HEK293T (cell line): ENCODE measurements around the gene SLC37A2.

Experiments
- CTCF ChIA-PET: fragments of 350-600 bp; formaldehyde crosslinking; extraction: SDS; loops from one replicate; lab custom pipeline; 2021; ENCODE audit warnings: antibody characterized with exemption, inconsistent platforms; lab: Yijun Ruan, JAX
- POLR2A ChIA-PET: fragments of 350-600 bp; formaldehyde crosslinking; extraction: SDS; loops from one replicate; lab custom pipeline; 2020; ENCODE audit warnings: antibody characterized with exemption, inconsistent platforms; lab: Yijun Ruan, JAX
- DNase-seq: peaks from one replicate; pipeline ENCODE4 v3.0.0; 2012; ENCODE audit warnings: mixed read lengths; ENCODE audit errors: extremely low spot score
- ARNT ChIP-seq: fragments of 450-650 bp; IDR thresholded peaks from 2 replicates; pipeline ENCODE4 v1.6.1; 2017; ENCODE audit warnings: mild to moderate bottlenecking
- BHLHE40 ChIP-seq: fragments of 450-650 bp; IDR thresholded peaks from 2 replicates; pipeline ENCODE4 v1.6.1; 2016; ENCODE audit warnings: mild to moderate bottlenecking, moderate library complexity, borderline replicate concordance
- CTBP1 ChIP-seq: fragments of 450-650 bp; IDR thresholded peaks from 2 replicates; pipeline ENCODE4 v1.6.1; 2016; ENCODE audit warnings: borderline replicate concordance
- ELF4 ChIP-seq: fragments of 450-650 bp; IDR thresholded peaks from 2 replicates; pipeline ENCODE4 v1.6.1; 2017; ENCODE audit warnings: antibody characterized with exemption
- FOXA1 ChIP-seq: fragments of 450-650 bp; IDR thresholded peaks from 2 replicates; pipeline ENCODE4 v1.6.1; 2016; ENCODE audit warnings: mild to moderate bottlenecking
- FOXK2 ChIP-seq: fragments of 450-650 bp; IDR thresholded peaks from 2 replicates; pipeline ENCODE4 v1.6.1; 2016; ENCODE audit warnings: mild to moderate bottlenecking
- FOXM1 ChIP-seq: fragments of 450-650 bp; IDR thresholded peaks from 2 replicates; pipeline ENCODE4 v1.6.1; 2017; ENCODE audit warnings: mild to moderate bottlenecking, borderline replicate concordance
- HDGF ChIP-seq: fragments of 450-650 bp; IDR thresholded peaks from 2 replicates; pipeline ENCODE4 v1.6.1; 2017; ENCODE audit warnings: antibody characterized with exemption, borderline replicate concordance
- L3MBTL2 ChIP-seq: fragments of 450-650 bp; conservative IDR thresholded peaks from 2 replicates; pipeline ENCODE4 v1.6.1; 2016; ENCODE audit warnings: mild to moderate bottlenecking
- LEF1 ChIP-seq: fragments of 450-650 bp; IDR thresholded peaks from 2 replicates; pipeline ENCODE4 v1.6.1; 2017; ENCODE audit warnings: mild to moderate bottlenecking, borderline replicate concordance
- NFRKB ChIP-seq: fragments of 450-650 bp; IDR thresholded peaks from 2 replicates; pipeline ENCODE4 v1.6.1; 2016; ENCODE audit warnings: mild to moderate bottlenecking, moderate library complexity
- PKNOX1 ChIP-seq: fragments of 450-650 bp; IDR thresholded peaks from 2 replicates; pipeline ENCODE4 v1.6.1; 2016
- SP1 ChIP-seq: fragments of 450-650 bp; IDR thresholded peaks from 2 replicates; pipeline ENCODE4 v1.6.1; 2017
- SUZ12 ChIP-seq: fragments of 450-650 bp; IDR thresholded peaks from 2 replicates; pipeline ENCODE4 v1.6.1; 2016; ENCODE audit warnings: mild to moderate bottlenecking
- TARDBP ChIP-seq: fragments of 450-650 bp; IDR thresholded peaks from 2 replicates; pipeline ENCODE4 v1.6.1; 2016
- ZNF384 ChIP-seq: fragments of 450-650 bp; IDR thresholded peaks from 2 replicates; pipeline ENCODE4 v1.6.1; 2016

SLC37A2 gene

DNA sequence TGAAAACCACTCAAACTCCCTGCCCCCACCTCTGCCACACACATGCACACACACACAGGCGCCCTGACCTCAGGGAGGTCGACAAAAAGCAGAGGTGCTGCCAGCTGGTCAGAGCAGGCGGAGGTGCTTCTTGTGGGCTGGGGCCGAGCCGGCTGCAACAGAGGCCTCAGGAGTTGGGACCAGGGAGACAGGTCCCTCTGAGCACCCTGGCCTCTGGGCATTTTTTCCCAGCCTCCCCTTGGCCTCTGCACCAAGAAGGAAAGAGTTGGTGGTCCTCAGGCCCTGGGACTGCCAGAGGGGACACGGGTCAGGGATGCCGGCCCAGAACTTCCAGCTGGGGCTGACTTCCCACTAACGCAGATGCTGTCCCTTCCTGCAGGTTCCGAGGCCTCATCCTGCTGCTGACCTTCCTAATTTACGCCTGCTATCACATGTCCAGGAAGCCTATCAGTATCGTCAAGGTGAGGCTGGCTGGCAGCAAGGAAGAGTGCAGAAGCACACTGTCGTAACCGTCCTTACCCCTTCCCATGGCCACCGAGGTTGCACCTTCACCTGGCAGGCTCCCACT is 13.4 kb downstream of the SLC37A2 start:
- ChIA-PET POLR2A (no interaction called here), CTCF (no interaction called here)
- no peak for DNase-seq
- no peak for TF ChIP-seq CTBP1

DNA sequence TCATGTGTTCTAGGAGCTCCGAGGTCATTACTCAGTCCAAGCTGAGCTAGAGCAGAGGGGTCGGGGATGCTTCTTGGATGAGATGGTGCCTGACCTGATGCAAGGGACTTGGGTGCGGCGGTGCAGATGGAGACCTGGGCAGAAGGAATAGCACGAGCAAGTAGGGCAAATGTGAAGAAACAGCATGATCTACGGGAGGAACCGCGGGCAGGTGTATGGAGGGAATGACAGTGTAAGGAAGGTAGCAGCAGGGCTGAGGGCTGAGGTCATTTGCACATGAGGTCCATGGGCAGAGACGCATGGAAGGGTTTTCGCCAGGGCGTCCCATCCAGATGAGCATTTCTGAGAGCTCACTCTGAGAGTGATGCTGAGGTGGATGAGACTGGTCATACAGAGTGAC is 14.9 kb downstream of the SLC37A2 start:
- ChIA-PET POLR2A (no interaction called here), CTCF (interaction anchor here (0.6 to 1.1 kb wide), 2 partner anchors 268 to 1721 kb away, joined by 3 to 6 read pairs; no protein-coding TSS in a partner anchor)
- no peak for TF ChIP-seq ZNF384
- no peak for TF ChIP-seq ARNT
- no peak for TF ChIP-seq PKNOX1
- no peak for TF ChIP-seq CTBP1
- no peak for TF ChIP-seq TARDBP
- no peak for TF ChIP-seq BHLHE40
- no peak for TF ChIP-seq SUZ12
- no peak for TF ChIP-seq NFRKB
- TF ChIP-seq HDGF, result no peak
- TF ChIP-seq FOXM1, result no peak
- TF ChIP-seq SP1, result no peak
- TF ChIP-seq FOXK2, result no peak
- no peak for TF ChIP-seq LEF1
- TF ChIP-seq L3MBTL2, result no peak
- no peak for DNase-seq

GRCh38 chr11:125078516-125079140 is 15.5 kb downstream of the SLC37A2 start:
- TF ChIP-seq CTBP1 (no peak), HDGF (no peak), PKNOX1 (no peak), FOXA1 (no peak), LEF1 (no peak), ELF4 (no peak), FOXM1 (no peak), ARNT (no peak), SUZ12 (no peak), SP1 (no peak), NFRKB (no peak), TARDBP (no peak), L3MBTL2 (no peak), BHLHE40 (no peak), ZNF384 (no peak), FOXK2 (no peak)
- DNase-seq, result no peak
- ChIA-PET CTCF (interaction anchor here (0.6 to 1.1 kb wide), 2 partner anchors 268 to 1721 kb away, joined by 3 to 6 read pairs; no protein-coding TSS in a partner anchor), POLR2A (no interaction called here)

DNA sequence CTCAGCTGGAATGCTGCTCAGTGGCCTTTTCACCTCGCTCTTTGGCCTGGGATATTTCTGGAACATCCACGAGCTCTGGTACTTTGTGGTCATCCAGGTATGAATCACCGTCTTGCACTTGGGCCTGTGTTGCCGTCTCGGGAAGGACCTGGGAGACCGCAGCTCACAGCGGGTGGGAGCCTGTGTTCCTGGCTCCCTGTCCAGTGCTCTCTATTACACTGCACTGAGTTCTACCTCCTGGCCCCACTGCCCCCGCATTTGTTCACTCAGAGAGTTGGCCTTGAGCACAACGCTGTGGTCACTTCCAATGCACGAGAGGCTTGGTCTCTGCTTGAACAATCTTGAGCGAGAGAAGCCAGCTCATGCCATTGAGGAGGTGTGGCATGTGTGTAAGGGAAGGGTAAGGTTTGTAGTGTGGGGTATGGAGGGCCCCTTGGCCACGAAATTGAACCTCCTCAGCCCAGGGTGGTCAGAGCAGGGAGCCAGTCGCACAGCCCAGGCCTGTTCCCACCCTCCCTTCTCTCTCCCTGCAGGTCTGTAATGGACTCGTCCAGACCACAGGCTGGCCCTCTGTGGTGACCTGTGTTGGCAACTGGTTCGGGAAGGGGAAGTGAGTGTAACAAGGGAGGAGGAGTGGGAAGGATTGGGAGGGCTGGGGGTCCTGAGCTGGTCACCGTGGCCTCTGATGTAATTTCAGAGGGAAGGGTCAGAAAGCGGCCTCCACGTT is 16.2 kb downstream of the SLC37A2 start:
- ChIA-PET POLR2A (no interaction called here), CTCF (no interaction called here)
- no peak for DNase-seq
- TF ChIP-seq TARDBP, result no peak
- TF ChIP-seq HDGF, result no peak
- no peak for TF ChIP-seq FOXA1
- no peak for TF ChIP-seq NFRKB

DNA sequence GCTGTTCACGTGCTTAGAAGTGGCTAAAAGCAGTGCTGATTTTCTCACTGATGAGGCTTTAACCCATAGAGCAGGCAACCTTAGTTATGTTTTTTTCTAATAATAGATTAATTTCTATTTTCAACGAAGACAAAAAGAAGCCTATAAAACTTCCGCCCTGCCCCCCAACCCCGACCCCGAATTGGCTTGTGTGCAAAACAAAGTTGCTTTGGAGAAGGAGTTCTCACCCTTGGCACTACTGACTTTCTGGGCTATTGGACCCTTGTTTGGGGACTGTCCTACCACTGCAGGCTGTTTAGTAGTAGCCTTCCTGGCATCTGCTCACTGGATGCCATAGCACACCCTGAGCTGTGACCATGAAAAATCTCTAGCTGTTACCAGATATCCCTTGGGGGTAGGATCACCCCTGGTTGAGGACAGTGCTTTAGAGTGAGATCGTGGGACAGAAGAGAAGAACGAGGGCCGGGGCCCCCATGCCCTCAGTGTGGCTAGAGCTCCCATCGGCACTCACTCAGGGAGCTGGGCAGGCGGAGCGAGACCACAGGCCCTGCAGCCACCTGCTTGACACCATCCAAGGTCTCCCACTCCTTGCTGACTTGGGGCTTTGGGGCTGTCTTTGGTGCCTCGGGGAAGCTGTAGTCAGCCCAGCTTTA is 16.9 kb downstream of the SLC37A2 start:
- ChIA-PET POLR2A (no interaction called here), CTCF (no interaction called here)
- DNase-seq, result no peak
- TF ChIP-seq LEF1, result no peak
- TF ChIP-seq SP1, result no peak
- no peak for TF ChIP-seq CTBP1
- TF ChIP-seq NFRKB, result no peak
- TF ChIP-seq ZNF384, result no peak
- no peak for TF ChIP-seq PKNOX1
- no peak for TF ChIP-seq TARDBP
- no peak for TF ChIP-seq FOXA1
- TF ChIP-seq HDGF, result no peak
- no peak for TF ChIP-seq FOXK2
- no peak for TF ChIP-seq ARNT
- TF ChIP-seq ELF4, result no peak
- TF ChIP-seq L3MBTL2, result no peak

DNA sequence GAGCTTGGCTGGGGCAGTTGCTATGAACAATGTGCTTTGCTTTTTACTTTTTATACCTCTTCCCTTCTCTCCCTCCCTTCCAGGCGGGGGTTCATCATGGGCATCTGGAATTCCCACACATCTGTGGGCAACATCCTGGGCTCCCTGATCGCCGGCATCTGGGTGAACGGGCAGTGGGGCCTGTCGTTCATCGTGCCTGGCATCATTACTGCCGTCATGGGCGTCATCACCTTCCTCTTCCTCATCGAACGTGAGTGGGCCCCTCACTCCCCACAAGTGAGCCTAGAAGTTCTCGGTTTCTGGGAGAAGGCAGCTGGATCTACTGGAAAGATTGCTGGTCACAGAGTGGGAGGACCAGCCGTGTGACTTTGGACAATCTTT is 17.4 kb downstream of the SLC37A2 start:
- TF ChIP-seq LEF1 (no peak), FOXM1 (no peak), CTBP1 (no peak), SUZ12 (no peak), TARDBP (no peak), HDGF (no peak), BHLHE40 (no peak)
- no peak for DNase-seq
- POLR2A ChIA-PET, result no interaction called here
- CTCF ChIA-PET, result no interaction called here
